Measurements from ENCODE around the gene DNM1. TPM values are rescaled to one million over a fixed set of nuclear protein-coding genes. Genes with fewer than 3 reads are reported as not detected.

DNM1 gene
- total and polyA plus RNA-seq, 2 experiments from 2014 or later = 36.0 to 42.0 TPM

DNA sequence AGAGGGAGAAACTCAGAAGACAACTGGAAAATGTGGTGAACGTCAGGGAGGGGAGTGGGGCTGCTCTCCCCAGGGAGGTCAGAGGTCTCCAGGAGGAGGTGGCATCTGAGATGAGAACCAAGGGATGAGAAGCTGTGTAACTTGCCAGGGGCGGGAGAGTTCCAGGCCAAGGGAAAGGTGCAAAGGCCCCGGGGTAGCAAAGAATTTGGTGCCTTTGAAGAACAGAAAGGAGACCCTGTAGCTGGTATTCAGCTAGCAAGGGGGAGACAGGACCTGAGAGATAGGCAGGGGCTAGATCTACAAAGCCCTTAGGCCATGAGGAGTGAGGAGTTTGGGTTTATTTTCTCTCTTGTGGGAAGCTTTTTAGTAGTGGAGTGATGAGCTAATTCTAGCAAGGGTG is 3.3 kb downstream of the DNM1 start:
- Histone ChIP-seq H3K4me1 (ENCODE audit: insufficient read depth) (peaks cover 9% of the 10 kb centered on the region; the same call in 1 of the 2 replicates), H3F3A (replicated peaks; ENCODE audit: low read depth) (peaks cover 9% of the 10 kb centered on the region), H3K36me3 (ENCODE audit: insufficient read depth) (no peaks in the 10 kb centered on the region), H3K4me3 (no peak overlapping the region), H3K27me3 (ENCODE audit: insufficient read depth) (no peaks in the 10 kb centered on the region), H2AFZ (no peak overlapping the region), H3K4me2 (no peak overlapping the region), H3K27ac (ENCODE audit: low read depth) (no peak overlapping the region), H4K20me1 (replicated peaks; ENCODE audit: insufficient read depth) (0 out of 2 replicates have a peak, but pooled peaks cover 3% of the 10 kb centered on the region), H3K79me2 (replicated peaks; ENCODE audit: insufficient read depth) (0 out of 2 replicates have a peak, but pooled peaks cover 4% of the 10 kb centered on the region), H3K9me2 (ENCODE audit: insufficient read depth) (no peaks in the 10 kb centered on the region)
- no peak for DNase-seq (ENCODE audit: low spot score)
- H3K9me3 Mint-ChIP-seq = no peaks in the 10 kb centered on the region; the same call in 2 of the 3 replicates
- TF ChIP-seq CREB1 (CRISPR knock-in tag; IDR thresholded peaks at IDR 0.05; ENCODE audit: low read depth) (no peak), NANOG (IDR thresholded peaks at IDR 0.05; ENCODE audit: borderline replicate concordance) (no peak)
- H3K4me3 Mint-ChIP-seq = no peak overlapping the region
- no peaks in the 10 kb centered on the region; the same call in 2 of the 3 replicates for H3K36me3 Mint-ChIP-seq (ENCODE audit: low read depth)
- ATAC-seq = no peak
- H3K27me3 Mint-ChIP-seq (ENCODE audit: insufficient read depth, low read depth, poor library complexity) = peaks cover 17% of the 10 kb centered on the region
- no peak overlapping the region for H3K27ac Mint-ChIP-seq
- peaks cover 32% of the 10 kb centered on the region for H3K4me1 Mint-ChIP-seq

DNA sequence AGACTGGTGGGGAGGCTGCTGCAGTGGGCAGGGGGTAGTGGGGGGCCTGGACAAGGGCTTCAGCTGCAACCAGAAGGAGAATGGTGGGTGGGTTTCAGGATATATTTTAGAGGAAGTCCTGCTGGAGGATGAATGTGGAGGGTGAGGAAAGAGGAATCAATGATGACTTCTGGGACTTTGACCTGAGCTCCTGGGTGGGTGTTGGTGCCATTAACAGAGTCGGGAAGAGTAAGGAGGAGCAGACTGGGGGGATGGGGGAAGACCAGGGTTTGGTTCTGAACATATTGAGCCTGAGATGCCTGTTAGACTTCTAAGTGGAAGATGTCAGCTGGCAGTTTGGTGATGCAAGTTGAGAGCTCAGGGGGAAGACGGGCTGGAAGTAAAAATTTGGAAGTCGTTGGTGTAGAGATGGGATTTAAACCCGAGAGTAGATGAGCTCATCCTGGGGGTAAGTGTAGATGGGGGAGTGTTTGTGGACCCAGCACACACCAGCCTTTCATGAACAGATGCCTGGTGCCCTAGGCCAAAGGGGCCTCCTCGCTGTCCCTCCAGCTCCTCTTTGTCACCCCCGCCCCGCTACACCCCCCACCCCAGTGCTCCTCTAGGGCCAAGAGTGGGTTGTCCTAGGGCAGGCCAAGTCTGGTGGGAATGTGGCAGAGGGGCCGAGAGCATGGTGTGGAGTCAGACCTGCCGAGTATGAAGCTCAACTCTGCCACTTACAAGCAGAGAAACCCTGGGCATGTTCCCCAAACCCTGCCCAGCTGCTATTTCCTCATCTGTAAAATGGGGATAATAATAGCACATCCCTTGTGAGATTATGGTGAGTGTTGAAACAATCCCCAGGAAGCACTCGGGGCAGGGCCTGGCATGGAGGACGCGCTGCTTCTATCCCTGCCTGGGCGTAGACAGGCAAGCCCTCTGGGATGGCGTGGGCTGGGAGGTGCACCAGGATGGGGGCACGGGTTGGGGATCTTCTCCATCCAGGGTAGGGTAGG is 4.0 kb downstream of the DNM1 start:
- Mint-ChIP-seq H3K27me3 (ENCODE audit: insufficient read depth, low read depth, poor library complexity) (peaks cover 21% of the 10 kb centered on the region), H3K27ac (no peak overlapping the region), H3K4me3 (no peak overlapping the region; the same call in 2 of the 3 replicates), H3K9me3 (no peaks in the 10 kb centered on the region; the same call in 2 of the 3 replicates), H3K36me3 (ENCODE audit: low read depth) (peaks cover 1% of the 10 kb centered on the region; the same call in 1 of the 3 replicates), H3K4me1 (peaks cover 25% of the 10 kb centered on the region)
- no peaks in the 10 kb centered on the region for H3K36me3 ChIP-seq (ENCODE audit: insufficient read depth)
- no peak overlapping the region for H2AFZ ChIP-seq
- peaks cover 9% of the 10 kb centered on the region; the same call in 1 of the 2 replicates for H3K4me1 ChIP-seq (ENCODE audit: insufficient read depth)
- peaks cover 5% of the 10 kb centered on the region; the same call in 1 of the 2 replicates for H3F3A ChIP-seq (replicated peaks; ENCODE audit: low read depth)
- DNase-seq (ENCODE audit: low spot score) (no peak), ATAC-seq (no peak)
- 0 out of 2 replicates have a peak, but pooled peaks cover 3% of the 10 kb centered on the region for H4K20me1 ChIP-seq (replicated peaks; ENCODE audit: insufficient read depth)
- no peak overlapping the region for H3K27ac ChIP-seq (ENCODE audit: low read depth)
- H3K9me2 ChIP-seq (ENCODE audit: insufficient read depth) = no peaks in the 10 kb centered on the region
- H3K4me2 ChIP-seq = no peak overlapping the region
- H3K4me3 ChIP-seq = no peak overlapping the region
- H3K27me3 ChIP-seq (ENCODE audit: insufficient read depth) = no peaks in the 10 kb centered on the region
- 0 out of 2 replicates have a peak, but pooled peaks cover 4% of the 10 kb centered on the region for H3K79me2 ChIP-seq (replicated peaks; ENCODE audit: insufficient read depth)
- TF ChIP-seq EZH2 (IDR thresholded peaks at IDR 0.05; ENCODE audit: low read depth, unreplicated experiment) (no peak), STAT1 (IDR thresholded peaks at IDR 0.05; ENCODE audit: unreplicated experiment) (no peak), NANOG (IDR thresholded peaks at IDR 0.05; ENCODE audit: borderline replicate concordance) (no peak), EZH2phosphoT487 (IDR thresholded peaks at IDR 0.05; ENCODE audit: unreplicated experiment) (no peak), CREB1 (CRISPR knock-in tag; IDR thresholded peaks at IDR 0.05; ENCODE audit: low read depth) (no peak)
- TF ChIP-seq, protein P1, sequence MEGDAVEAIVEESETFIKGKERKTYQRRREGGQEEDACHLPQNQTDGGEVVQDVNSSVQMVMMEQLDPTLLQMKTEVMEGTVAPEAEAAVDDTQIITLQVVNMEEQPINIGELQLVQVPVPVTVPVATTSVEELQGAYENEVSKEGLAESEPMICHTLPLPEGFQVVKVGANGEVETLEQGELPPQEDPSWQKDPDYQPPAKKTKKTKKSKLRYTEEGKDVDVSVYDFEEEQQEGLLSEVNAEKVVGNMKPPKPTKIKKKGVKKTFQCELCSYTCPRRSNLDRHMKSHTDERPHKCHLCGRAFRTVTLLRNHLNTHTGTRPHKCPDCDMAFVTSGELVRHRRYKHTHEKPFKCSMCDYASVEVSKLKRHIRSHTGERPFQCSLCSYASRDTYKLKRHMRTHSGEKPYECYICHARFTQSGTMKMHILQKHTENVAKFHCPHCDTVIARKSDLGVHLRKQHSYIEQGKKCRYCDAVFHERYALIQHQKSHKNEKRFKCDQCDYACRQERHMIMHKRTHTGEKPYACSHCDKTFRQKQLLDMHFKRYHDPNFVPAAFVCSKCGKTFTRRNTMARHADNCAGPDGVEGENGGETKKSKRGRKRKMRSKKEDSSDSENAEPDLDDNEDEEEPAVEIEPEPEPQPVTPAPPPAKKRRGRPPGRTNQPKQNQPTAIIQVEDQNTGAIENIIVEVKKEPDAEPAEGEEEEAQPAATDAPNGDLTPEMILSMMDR (conservative IDR thresholded peaks at IDR 0.05; ENCODE audit: low read depth in 2 of 2) = no peak
- TF ChIP-seq, protein P2, sequence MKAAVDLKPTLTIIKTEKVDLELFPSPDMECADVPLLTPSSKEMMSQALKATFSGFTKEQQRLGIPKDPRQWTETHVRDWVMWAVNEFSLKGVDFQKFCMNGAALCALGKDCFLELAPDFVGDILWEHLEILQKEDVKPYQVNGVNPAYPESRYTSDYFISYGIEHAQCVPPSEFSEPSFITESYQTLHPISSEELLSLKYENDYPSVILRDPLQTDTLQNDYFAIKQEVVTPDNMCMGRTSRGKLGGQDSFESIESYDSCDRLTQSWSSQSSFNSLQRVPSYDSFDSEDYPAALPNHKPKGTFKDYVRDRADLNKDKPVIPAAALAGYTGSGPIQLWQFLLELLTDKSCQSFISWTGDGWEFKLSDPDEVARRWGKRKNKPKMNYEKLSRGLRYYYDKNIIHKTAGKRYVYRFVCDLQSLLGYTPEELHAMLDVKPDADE (IDR thresholded peaks at IDR 0.05) = no peak
- TF ChIP-seq, protein P3, sequence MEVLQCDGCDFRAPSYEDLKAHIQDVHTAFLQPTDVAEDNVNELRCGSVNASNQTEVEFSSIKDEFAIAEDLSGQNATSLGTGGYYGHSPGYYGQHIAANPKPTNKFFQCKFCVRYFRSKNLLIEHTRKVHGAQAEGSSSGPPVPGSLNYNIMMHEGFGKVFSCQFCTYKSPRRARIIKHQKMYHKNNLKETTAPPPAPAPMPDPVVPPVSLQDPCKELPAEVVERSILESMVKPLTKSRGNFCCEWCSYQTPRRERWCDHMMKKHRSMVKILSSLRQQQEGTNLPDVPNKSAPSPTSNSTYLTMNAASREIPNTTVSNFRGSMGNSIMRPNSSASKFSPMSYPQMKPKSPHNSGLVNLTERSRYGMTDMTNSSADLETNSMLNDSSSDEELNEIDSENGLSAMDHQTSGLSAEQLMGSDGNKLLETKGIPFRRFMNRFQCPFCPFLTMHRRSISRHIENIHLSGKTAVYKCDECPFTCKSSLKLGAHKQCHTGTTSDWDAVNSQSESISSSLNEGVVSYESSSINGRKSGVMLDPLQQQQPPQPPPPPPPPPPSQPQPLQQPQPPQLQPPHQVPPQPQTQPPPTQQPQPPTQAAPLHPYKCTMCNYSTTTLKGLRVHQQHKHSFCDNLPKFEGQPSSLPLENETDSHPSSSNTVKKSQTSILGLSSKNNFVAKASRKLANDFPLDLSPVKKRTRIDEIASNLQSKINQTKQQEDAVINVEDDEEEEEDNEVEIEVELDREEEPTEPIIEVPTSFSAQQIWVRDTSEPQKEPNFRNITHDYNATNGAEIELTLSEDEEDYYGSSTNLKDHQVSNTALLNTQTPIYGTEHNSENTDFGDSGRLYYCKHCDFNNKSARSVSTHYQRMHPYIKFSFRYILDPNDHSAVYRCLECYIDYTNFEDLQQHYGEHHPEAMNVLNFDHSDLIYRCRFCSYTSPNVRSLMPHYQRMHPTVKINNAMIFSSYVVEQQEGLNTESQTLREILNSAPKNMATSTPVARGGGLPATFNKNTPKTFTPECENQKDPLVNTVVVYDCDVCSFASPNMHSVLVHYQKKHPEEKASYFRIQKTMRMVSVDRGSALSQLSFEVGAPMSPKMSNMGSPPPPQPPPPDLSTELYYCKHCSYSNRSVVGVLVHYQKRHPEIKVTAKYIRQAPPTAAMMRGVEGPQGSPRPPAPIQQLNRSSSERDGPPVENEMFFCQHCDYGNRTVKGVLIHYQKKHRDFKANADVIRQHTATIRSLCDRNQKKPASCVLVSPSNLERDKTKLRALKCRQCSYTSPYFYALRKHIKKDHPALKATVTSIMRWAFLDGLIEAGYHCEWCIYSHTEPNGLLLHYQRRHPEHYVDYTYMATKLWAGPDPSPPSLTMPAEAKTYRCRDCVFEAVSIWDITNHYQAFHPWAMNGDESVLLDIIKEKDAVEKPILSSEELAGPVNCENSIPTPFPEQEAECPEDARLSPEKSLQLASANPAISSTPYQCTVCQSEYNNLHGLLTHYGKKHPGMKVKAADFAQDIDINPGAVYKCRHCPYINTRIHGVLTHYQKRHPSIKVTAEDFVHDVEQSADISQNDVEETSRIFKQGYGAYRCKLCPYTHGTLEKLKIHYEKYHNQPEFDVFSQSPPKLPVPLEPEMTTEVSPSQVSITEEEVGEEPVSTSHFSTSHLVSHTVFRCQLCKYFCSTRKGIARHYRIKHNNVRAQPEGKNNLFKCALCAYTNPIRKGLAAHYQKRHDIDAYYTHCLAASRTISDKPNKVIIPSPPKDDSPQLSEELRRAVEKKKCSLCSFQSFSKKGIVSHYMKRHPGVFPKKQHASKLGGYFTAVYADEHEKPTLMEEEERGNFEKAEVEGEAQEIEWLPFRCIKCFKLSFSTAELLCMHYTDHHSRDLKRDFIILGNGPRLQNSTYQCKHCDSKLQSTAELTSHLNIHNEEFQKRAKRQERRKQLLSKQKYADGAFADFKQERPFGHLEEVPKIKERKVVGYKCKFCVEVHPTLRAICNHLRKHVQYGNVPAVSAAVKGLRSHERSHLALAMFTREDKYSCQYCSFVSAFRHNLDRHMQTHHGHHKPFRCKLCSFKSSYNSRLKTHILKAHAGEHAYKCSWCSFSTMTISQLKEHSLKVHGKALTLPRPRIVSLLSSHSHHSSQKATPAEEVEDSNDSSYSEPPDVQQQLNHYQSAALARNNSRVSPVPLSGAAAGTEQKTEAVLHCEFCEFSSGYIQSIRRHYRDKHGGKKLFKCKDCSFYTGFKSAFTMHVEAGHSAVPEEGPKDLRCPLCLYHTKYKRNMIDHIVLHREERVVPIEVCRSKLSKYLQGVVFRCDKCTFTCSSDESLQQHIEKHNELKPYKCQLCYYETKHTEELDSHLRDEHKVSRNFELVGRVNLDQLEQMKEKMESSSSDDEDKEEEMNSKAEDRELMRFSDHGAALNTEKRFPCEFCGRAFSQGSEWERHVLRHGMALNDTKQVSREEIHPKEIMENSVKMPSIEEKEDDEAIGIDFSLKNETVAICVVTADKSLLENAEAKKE (CRISPR knock-in tag; IDR thresholded peaks at IDR 0.05) = no peak

Measured in GM23338 (cell line).